Vagina (tissue), 2 donors: ENCODE measurements around the gene ONECUT3. TPM values are rescaled to one million over a fixed set of nuclear protein-coding genes. Genes with fewer than 3 reads are reported as not detected.

ENCODE experiments used
- DNase-seq, 2 donors: peaks; one replicate each; pipeline ENCODE4 v3.0.0-alpha.2; 2017; ENCODE audit errors: extremely low spot score in 2 of 2
- H3K27ac ChIP-seq: fragments of 200-600 bp; sonication (generic); one replicate; pipeline ENCODE4 v1.5.1; 2019
- H3K27me3 ChIP-seq: fragments of 200-600 bp; sonication (generic); one replicate; pipeline ENCODE4 v1.5.1; 2019
- H3K36me3 ChIP-seq, 2 donors: fragments of 200-600 bp; sonication (generic); one replicate each; pipeline ENCODE4 v1.5.1; 2017 to 2019
- H3K4me1 ChIP-seq: fragments of 200-600 bp; sonication (generic); one replicate; pipeline ENCODE4 v1.5.1; 2019
- H3K4me3 ChIP-seq, 2 donors: fragments of 200-600 bp; sonication (generic); 1 replicate in 1 of 2; 2 replicates in 1 of 2; pipeline ENCODE4 v1.5.1; 2016 to 2019
- H3K9me3 ChIP-seq: fragments of 200-600 bp; sonication (generic); one replicate; pipeline ENCODE4 v1.5.1; 2019
- POLR2A ChIP-seq, 2 donors: fragments of 450-650 bp; IDR thresholded peaks; one replicate each; pipeline ENCODE4 v1.6.1; 2017; ENCODE audit warnings: antibody characterized with exemption in 2 of 2, mild to moderate bottlenecking in 2 of 2, moderate library complexity in 2 of 2
- POLR2AphosphoS5 ChIP-seq, 2 donors: sonication (generic); formaldehyde crosslinking; IDR thresholded peaks; one replicate each; pipeline ENCODE4 v1.9.0; 2017; ENCODE audit warnings: antibody characterized with exemption in 2 of 2, mild to moderate bottlenecking in 2 of 2, low read depth in 1 of 2; ENCODE audit not compliant: insufficient read depth in 1 of 2
- intact Hi-C: fragments of 100-400 bp; cut with DNase I; formaldehyde crosslinking; loops from one replicate; pipeline ENCODE4 v1.15.1; 2023
- total RNA-seq: library from RNA; depleted of rRNA; stranded (reverse); fragments of >200 nt; gene quantifications from one replicate; pipeline ENCODE4 v1.2.3, GENCODE V29; 2016
- TF ChIP-seq, protein P1 (sequence below), 3 experiments: fragments of 450-650 bp in 2 of 3; fragments of 200-600 bp in 1 of 3; sonication (generic) in 1 of 3; IDR thresholded peaks; one replicate each; pipeline ENCODE4 v1.5.1; 2017 to 2019; ENCODE audit warnings: antibody characterized with exemption in 3 of 3, mild to moderate bottlenecking in 2 of 3, moderate library complexity in 2 of 3

ONECUT3 gene
- total RNA-seq, 1 donor from 2014 or later, result not detected

DNA sequence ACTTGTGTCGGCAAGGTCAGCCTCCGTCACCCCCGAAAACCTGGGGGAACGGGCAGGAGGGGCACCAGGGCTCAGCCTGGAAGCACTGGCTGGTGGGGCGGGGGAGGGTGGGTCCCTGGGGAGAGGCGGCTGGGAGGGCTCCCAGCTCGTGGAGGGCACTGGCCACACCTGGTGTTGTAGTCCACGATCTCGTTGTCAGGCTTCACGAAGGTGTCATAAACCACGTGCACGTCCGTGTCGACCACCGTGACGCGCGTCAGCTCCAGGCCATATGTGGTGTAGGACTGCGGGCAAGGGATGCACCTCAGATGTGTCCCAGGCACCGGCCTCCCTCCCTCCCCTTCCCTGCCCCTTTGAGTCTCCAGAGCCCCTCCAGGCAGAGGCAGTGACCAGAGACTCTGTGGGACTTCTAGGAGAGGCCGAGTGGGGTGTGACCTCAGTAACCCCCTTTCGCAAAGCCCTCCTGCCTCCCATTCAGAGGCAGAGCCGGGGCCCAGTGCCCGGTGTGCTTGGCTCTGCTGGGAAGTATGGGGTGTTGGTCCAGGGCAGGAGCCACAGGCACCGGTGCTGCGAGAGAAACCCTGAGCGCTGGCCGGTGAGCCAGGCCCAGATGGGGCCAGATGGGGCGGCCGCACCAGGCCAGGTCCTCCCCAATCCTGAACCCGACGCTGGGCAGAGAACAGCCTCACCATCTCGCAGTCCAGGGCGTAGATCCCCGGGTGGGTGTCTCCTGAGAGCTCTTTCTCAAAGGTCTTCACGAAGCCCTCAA is 63.4 kb downstream of the ONECUT3 start:
- Histone ChIP-seq H3K4me1 (peaks cover 14% of the 10 kb centered on the region), H3K27me3 (no peaks in the 10 kb centered on the region), H3K9me3 (no peaks in the 10 kb centered on the region), H3K27ac (no peak overlapping the region), H3K4me3 (no peak overlapping the region), H3K36me3 (peaks cover 0 to 70% of the 10 kb centered on the region in 2 donors)
- no peak for DNase-seq
- intact Hi-C loops, result no loop called here
- TF ChIP-seq POLR2A (IDR thresholded peaks at IDR 0.05) (no peak), POLR2AphosphoS5 (IDR thresholded peaks at IDR 0.05; ENCODE audit: insufficient read depth in 1 of 2, low read depth in 1 of 2) (no peak)
- TF ChIP-seq, protein P1, sequence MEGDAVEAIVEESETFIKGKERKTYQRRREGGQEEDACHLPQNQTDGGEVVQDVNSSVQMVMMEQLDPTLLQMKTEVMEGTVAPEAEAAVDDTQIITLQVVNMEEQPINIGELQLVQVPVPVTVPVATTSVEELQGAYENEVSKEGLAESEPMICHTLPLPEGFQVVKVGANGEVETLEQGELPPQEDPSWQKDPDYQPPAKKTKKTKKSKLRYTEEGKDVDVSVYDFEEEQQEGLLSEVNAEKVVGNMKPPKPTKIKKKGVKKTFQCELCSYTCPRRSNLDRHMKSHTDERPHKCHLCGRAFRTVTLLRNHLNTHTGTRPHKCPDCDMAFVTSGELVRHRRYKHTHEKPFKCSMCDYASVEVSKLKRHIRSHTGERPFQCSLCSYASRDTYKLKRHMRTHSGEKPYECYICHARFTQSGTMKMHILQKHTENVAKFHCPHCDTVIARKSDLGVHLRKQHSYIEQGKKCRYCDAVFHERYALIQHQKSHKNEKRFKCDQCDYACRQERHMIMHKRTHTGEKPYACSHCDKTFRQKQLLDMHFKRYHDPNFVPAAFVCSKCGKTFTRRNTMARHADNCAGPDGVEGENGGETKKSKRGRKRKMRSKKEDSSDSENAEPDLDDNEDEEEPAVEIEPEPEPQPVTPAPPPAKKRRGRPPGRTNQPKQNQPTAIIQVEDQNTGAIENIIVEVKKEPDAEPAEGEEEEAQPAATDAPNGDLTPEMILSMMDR (IDR thresholded peaks at IDR 0.05), result no peak

DNA sequence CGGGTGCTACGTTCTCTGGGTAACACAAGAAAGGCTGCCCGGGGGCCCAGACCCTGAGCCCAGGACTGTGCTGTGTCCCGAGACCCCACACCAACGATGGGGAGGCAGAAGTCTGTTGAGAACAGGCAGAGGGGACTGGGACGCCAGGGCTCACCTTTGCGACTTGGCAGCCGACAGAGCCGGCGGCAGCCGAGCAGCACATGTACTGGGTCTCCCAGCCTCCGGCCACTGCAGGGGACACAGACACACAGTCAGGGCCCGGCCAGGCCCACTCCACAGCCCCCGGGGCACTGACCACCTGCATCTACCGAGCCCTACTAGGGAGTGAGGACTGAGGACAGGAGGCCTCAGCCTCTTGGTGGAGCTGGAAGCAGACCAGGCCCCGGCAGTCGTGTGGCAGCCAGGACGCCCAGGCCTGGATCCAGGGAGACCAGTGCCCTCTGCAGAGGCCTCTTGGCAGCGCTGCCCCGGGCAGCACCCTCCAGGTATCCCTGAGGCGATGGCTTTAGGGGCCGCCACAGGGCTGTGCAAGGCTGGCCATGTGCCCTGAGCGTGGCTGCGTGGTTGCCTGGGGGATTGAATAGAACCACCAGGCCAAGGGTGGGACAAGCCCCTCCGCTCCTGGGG is 64.4 kb downstream of the ONECUT3 start:
- no peak for TF ChIP-seq POLR2A (IDR thresholded peaks at IDR 0.05)
- TF ChIP-seq POLR2AphosphoS5 (IDR thresholded peaks at IDR 0.05; ENCODE audit: insufficient read depth in 1 of 2, low read depth in 1 of 2), result no peak
- TF ChIP-seq, protein P1 (IDR thresholded peaks at IDR 0.05), result no peak
- intact Hi-C loops, result no loop called here
- H3K27me3 ChIP-seq, result no peaks in the 10 kb centered on the region
- DNase-seq, result no peak
- peaks cover 0 to 78% of the 10 kb centered on the region in 2 donors for H3K36me3 ChIP-seq
- H3K4me1 ChIP-seq, result peaks cover 10% of the 10 kb centered on the region
- H3K9me3 ChIP-seq, result no peaks in the 10 kb centered on the region
- no peak overlapping the region for H3K4me3 ChIP-seq
- H3K27ac ChIP-seq, result no peak overlapping the region

DNA sequence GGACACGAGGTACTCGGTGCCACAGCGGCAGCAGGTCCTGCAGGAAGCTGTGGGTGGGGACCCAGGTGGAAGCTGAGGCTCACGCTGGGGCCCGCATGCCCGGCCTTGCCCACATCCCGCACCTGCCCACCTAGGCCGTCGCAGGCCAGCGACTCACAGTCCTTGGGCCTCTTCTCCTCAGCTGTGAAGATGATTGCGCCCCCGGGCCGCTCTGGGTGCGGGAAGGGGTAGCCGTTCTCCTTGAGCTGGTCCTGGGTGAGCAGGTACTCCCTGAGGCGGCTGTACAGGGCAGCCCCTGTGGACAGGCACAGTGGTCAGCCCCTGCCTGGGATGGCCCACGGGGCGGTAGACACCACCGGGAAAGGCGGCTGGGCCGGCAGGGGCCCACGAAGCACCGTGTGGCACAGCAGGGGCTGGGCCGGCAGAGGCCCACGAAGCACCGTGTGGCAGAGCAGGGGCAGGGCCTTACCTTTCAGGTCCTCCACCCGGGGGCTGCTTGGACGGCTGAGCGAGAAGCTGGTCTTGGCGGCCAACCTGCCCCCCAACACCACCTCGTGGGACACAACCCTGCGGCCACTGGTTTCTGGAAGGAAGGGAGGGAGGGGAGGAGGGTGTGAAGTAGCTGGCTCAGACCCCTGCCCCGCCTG is 65.4 kb downstream of the ONECUT3 start:
- no peaks in the 10 kb centered on the region for H3K9me3 ChIP-seq
- intact Hi-C loops, result no loop called here
- H3K27ac ChIP-seq, result no peak overlapping the region
- H3K4me1 ChIP-seq, result no peaks in the 10 kb centered on the region
- H3K4me3 ChIP-seq, result no peak overlapping the region
- H3K36me3 ChIP-seq, result peaks cover 0 to 86% of the 10 kb centered on the region in 2 donors
- TF ChIP-seq POLR2A (IDR thresholded peaks at IDR 0.05) (no peak), POLR2AphosphoS5 (IDR thresholded peaks at IDR 0.05; ENCODE audit: insufficient read depth in 1 of 2, low read depth in 1 of 2) (no peak)
- TF ChIP-seq, protein P1 (IDR thresholded peaks at IDR 0.05), result no peak
- no peaks in the 10 kb centered on the region for H3K27me3 ChIP-seq
- DNase-seq, result no peak

DNA sequence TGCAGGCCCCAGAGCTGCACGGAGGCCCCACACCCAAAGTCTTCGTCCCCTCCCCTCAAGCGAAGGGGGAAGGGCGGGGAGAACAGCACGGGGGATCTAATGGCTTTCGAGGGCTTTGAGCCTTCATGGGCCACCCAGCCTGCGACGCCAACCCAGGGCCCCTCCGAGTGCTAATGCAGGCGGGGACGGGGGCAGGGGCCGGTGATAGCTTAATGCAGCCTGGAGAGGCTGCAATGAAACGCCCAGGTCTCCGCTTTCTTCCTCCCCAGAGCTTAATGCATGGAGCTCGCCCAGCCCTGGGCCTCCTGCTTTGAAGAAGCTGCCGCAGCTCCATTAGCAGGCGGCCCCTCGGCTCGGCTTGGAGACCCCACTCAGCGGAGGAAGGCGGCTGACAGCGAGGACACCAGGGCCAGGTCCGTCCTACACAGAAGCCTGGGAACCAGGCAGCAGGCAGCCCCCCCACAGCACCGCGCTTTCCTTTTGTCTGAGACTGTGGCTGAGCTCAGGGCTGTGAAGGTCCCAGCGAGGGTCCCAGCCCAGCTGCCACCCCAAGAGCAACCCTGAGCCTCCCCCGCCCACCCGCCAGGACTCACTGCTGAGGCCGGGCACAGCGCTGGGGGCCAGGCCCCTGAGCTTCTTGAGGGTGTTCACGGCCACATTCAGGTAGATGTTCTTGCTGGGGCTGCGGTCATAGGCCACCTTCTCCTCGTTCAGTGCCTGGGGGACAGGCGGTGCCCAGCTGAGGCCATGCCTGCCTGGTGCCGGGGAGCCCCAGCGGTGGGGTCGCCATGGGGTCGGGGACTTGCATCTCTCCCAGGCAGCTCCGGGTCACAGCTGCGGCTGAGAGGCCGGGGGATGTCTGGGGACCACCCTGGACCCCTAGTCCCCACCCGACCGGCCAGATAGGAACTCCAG is 66.3 kb downstream of the ONECUT3 start:
- Histone ChIP-seq H3K9me3 (no peaks in the 10 kb centered on the region), H3K36me3 (peaks cover 0 to 89% of the 10 kb centered on the region in 2 donors), H3K27ac (no peak overlapping the region), H3K4me1 (no peaks in the 10 kb centered on the region), H3K27me3 (no peaks in the 10 kb centered on the region), H3K4me3 (no peak overlapping the region)
- no peak for DNase-seq
- TF ChIP-seq POLR2A (IDR thresholded peaks at IDR 0.05) (no peak), POLR2AphosphoS5 (IDR thresholded peaks at IDR 0.05; ENCODE audit: insufficient read depth in 1 of 2, low read depth in 1 of 2) (no peak)
- TF ChIP-seq, protein P1 (IDR thresholded peaks at IDR 0.05), result no peak
- intact Hi-C loops, result no loop called here
